GM10248 (cell line): ENCODE results near the gene PTPRN2.

Experiments
- CTCF ChIA-PET: fragments of 300-600 bp; sonication (Branson Sonifier 250); formaldehyde crosslinking; extraction: SDS; loops from one replicate; lab custom pipeline; 2021; ENCODE audit warnings: antibody characterized with exemption; lab: Yijun Ruan, JAX
- POLR2A ChIA-PET: fragments of 350-650 bp; sonication (Branson Sonifier 250); formaldehyde crosslinking; extraction: SDS; loops from one replicate; lab custom pipeline; 2020; ENCODE audit warnings: antibody characterized with exemption; lab: Yijun Ruan, JAX
- DNase-seq: peaks from one replicate; pipeline ENCODE4 v3.0.0; 2012; ENCODE audit errors: extremely low spot score
- CTCF ChIP-seq: IDR thresholded peaks from 2 replicates; pipeline ENCODE4 v1.5.1; 2012; ENCODE audit warnings: mild to moderate bottlenecking, low read depth; ENCODE audit errors: extremely low read depth, missing control alignments, control extremely low read depth

Gene PTPRN2

GRCh38 chr7:158399762-158400161 lies 187.9 kb downstream of the PTPRN2 start:
- ChIA-PET POLR2A (no interaction called here), CTCF (no interaction called here)
- no peak for TF ChIP-seq CTCF
- no peak for DNase-seq

- no peak for DNase-seq
- POLR2A ChIA-PET, result no interaction called here
- CTCF ChIA-PET, result no interaction called here
- no peak for TF ChIP-seq CTCF
Measured at GRCh38 chr7:158398750-158399149, 188.9 kb downstream of the PTPRN2 start.

- CTCF ChIA-PET, result no interaction called here
- no peak for DNase-seq
- TF ChIP-seq CTCF, result no peak
- POLR2A ChIA-PET, result no interaction called here
Measured at GRCh38 chr7:158397885-158398284, 189.7 kb downstream of the PTPRN2 start.

GRCh38 chr7:158396982-158397862 lies 190.4 kb downstream of the PTPRN2 start:
- TF ChIP-seq CTCF, result no peak
- no peak for DNase-seq
- ChIA-PET POLR2A (no interaction called here), CTCF (no interaction called here)

- no peak for TF ChIP-seq CTCF
- POLR2A ChIA-PET, result no interaction called here
- CTCF ChIA-PET, result no interaction called here
- DNase-seq, result no peak
Measured at GRCh38 chr7:158396301-158396905, 191.2 kb downstream of the PTPRN2 start.

- POLR2A ChIA-PET, result no interaction called here
- DNase-seq, result no peak
- TF ChIP-seq CTCF, result no peak
- CTCF ChIA-PET, result no interaction called here
Measured at GRCh38 chr7:158395780-158396278, 191.8 kb downstream of the PTPRN2 start.
